Stomach (tissue), 9 donors: Measurements from ENCODE around the gene SESTD1. TPM values are rescaled to one million over a fixed set of nuclear protein-coding genes. Genes with fewer than 3 reads are reported as not detected.

ENCODE experiments used
- DNase-seq, 2 donors: peaks; one replicate each; pipeline versions ENCODE4 v3.0.0 to v3.0.0-alpha.2; 2013 to 2019
- H3K27ac ChIP-seq, 5 donors: fragments of 200-600 bp in 4 of 5; sonication (generic) in 4 of 5; one replicate each; pipeline ENCODE4 v1.5.1; 2013 to 2019; ENCODE audit warnings: mild to moderate bottlenecking in 1 of 5, moderate library complexity in 1 of 5
- H3K27me3 ChIP-seq, 3 donors: fragments of 200-600 bp; sonication (generic); one replicate each; pipeline ENCODE4 v1.5.1; 2017 to 2019; ENCODE audit warnings: mixed run types in 1 of 3
- H3K36me3 ChIP-seq, 4 donors: fragments of 200-600 bp; sonication (generic); 1 replicate in 3 of 4; 2 replicates in 1 of 4; pipeline ENCODE4 v1.5.1; 2016 to 2019
- H3K4me1 ChIP-seq, 4 donors: fragments of 200-600 bp; sonication (generic); one replicate each; pipeline ENCODE4 v1.5.1; 2016 to 2019
- H3K4me3 ChIP-seq, 4 donors: fragments of 200-600 bp; sonication (generic) in 3 of 4; one replicate each; pipeline ENCODE4 v1.5.1; 2016 to 2019; ENCODE audit warnings: mild to moderate bottlenecking in 1 of 4
- H3K9me3 ChIP-seq, 4 donors: fragments of 200-600 bp; sonication (generic); one replicate each; pipeline ENCODE4 v1.5.1; 2016 to 2019
- EP300 ChIP-seq: sonication (generic); formaldehyde crosslinking; IDR thresholded peaks from one replicate; pipeline ENCODE4 v1.6.1; 2017; ENCODE audit warnings: antibody characterized with exemption
- POLR2A ChIP-seq, 4 donors: fragments of 450-650 bp; IDR thresholded peaks; one replicate each; pipeline ENCODE4 v1.6.1; 2016; ENCODE audit warnings: antibody characterized with exemption in 4 of 4, control low read depth in 2 of 4, mild to moderate bottlenecking in 1 of 4, moderate library complexity in 1 of 4
- POLR2AphosphoS5 ChIP-seq, 3 donors: sonication (generic); formaldehyde crosslinking; IDR thresholded peaks; one replicate each; pipeline ENCODE4 v1.6.1; 2016; ENCODE audit warnings: antibody characterized with exemption in 3 of 3
- WGBS, 5 donors: extraction: QIAGEN DNeasy Blood & Tissue Kit in 3 of 5; methylation state at CpG; one replicate each; pipeline versions ENCODE4 v1.1.5 to v1.1.7; 2013 to 2018; 5-methylcytosine and 5-hydroxymethylcytosine counted together
- intact Hi-C: fragments of 100-400 bp; cut with DNase I; formaldehyde crosslinking; loops from one replicate; pipeline ENCODE4 v1.15.1; 2023; ENCODE audit warnings: low total_unique reads
- polyA plus RNA-seq, 3 donors: library from polyadenylated mRNA; stranded (reverse); fragments of 200-250 nt; gene quantifications; one replicate each; pipeline ENCODE4 v1.2.3, GENCODE V29; 2013
- total RNA-seq, 5 donors: library from RNA; depleted of rRNA; stranded (reverse); fragments of >200 nt; gene quantifications; one replicate each; pipeline versions ENCODE4 v1.1.0 to v1.2.3, GENCODE V29; 2014 to 2016
- TF ChIP-seq, protein P1 (sequence below), 7 experiments: fragments of 450-650 bp in 4 of 7; fragments of 200-600 bp in 3 of 7; sonication (generic) in 3 of 7; IDR thresholded peaks; one replicate each; pipeline ENCODE4 v1.5.1; 2016 to 2019; ENCODE audit warnings: antibody characterized with exemption in 7 of 7, control low read depth in 2 of 7, mild to moderate bottlenecking in 1 of 7
- donor health status: healthy with polysubstance abuse.
- donor health status: Bipolar disorder and iron deficiency.
- donor health status: healthy.

Gene SESTD1
- total and polyA plus RNA-seq, 8 donors = 7.4 to 159 (median 26.2) TPM

DNA sequence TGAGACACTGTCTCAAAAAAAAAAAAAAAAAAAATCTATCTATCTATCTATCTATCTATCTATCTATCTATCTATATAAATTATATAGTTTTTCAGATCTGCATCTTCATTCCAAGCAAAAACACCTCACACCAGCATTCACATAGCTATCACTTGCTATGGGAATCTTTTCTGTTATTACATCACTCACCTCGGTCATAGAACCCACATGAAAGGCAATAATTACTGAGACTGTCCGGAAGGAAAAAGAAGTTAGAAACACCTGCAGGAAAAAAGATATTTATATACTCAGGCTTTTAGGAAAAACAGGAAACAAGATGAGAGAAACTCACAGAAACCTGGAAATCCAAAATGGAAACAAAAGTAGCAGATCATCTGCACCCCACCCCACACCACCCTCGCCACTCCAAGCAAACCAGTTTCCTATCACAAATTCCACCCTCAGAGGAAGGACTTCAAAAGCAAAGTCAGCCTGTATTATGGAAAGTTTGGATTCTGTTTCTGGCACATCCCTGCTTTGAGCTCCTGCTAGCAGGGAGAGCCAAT is 192.7 kb downstream of the SESTD1 start:
- H3K27ac ChIP-seq = no peak overlapping the region
- 64 to 84% (median 71%) methylated on average over 3 of the region's 3 CpGs for WGBS, 5 donors
- H3K4me3 ChIP-seq = no peak overlapping the region
- intact Hi-C loops = no loop called here
- DNase-seq = no peak
- no peaks in the 10 kb centered on the region for H3K27me3 ChIP-seq
- H3K9me3 ChIP-seq = peaks cover 0 to 9% (median 3%) of the 10 kb centered on the region in 4 donors
- no peaks in the 10 kb centered on the region for H3K36me3 ChIP-seq
- peaks cover 0 to 12% (median 3%) of the 10 kb centered on the region in 4 donors for H3K4me1 ChIP-seq
- TF ChIP-seq POLR2AphosphoS5 (IDR thresholded peaks at IDR 0.05) (no peak), EP300 (no peak), POLR2A (IDR thresholded peaks at IDR 0.05) (no peak)
- TF ChIP-seq, protein P1, sequence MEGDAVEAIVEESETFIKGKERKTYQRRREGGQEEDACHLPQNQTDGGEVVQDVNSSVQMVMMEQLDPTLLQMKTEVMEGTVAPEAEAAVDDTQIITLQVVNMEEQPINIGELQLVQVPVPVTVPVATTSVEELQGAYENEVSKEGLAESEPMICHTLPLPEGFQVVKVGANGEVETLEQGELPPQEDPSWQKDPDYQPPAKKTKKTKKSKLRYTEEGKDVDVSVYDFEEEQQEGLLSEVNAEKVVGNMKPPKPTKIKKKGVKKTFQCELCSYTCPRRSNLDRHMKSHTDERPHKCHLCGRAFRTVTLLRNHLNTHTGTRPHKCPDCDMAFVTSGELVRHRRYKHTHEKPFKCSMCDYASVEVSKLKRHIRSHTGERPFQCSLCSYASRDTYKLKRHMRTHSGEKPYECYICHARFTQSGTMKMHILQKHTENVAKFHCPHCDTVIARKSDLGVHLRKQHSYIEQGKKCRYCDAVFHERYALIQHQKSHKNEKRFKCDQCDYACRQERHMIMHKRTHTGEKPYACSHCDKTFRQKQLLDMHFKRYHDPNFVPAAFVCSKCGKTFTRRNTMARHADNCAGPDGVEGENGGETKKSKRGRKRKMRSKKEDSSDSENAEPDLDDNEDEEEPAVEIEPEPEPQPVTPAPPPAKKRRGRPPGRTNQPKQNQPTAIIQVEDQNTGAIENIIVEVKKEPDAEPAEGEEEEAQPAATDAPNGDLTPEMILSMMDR (IDR thresholded peaks at IDR 0.05) = no peak

DNA sequence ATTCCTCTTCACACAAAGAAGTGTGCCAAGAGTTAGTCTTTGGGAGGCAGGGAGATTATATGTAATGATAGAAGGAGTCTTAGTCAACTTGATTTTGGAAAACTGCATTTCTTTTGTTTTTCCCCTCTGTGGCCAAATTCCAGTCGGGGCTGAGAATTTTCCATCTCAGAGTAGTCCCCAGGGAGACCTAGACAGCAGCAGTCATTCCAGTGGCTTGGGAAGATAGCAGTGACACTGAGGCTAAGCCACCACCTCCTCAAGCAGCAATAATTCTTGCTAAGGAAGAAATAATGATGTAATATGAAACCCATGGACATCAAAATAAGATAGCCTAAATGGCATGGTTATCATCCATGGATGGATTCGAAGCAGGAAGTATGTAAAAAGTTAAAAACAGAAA is 193.7 kb downstream of the SESTD1 start:
- WGBS, 5 donors = 70 to 89% (median 85%) methylated on average over 2 of the region's 2 CpGs
- Histone ChIP-seq H3K4me3 (no peak overlapping the region), H3K27ac (no peak overlapping the region), H3K4me1 (peaks cover 0 to 12% (median 3%) of the 10 kb centered on the region in 4 donors), H3K36me3 (no peaks in the 10 kb centered on the region), H3K27me3 (no peaks in the 10 kb centered on the region), H3K9me3 (peaks cover 0 to 6% (median 4%) of the 10 kb centered on the region in 4 donors)
- TF ChIP-seq, protein P1 (IDR thresholded peaks at IDR 0.05) = no peak
- TF ChIP-seq POLR2A (IDR thresholded peaks at IDR 0.05) (no peak), EP300 (no peak), POLR2AphosphoS5 (IDR thresholded peaks at IDR 0.05) (no peak)
- intact Hi-C loops = no loop called here
- no peak for DNase-seq

DNA sequence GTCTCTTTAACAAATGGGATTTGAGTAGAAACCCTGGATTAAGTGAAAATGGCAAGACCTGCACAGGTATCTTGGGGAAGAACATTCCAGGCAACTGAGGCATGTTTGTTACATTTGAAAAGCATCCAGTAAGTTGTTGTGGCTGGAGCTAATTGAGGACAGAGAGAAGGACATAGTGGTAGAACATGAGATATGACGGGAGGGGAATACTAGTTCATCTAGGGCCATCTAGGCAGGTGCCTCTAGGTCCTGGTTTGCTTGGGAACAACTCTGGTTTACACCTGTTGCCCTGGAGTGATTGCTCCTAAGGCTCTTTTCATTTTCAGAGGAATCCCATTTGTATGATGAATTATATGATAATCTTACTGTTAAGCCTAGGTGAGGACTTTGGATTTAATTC is 194.9 kb downstream of the SESTD1 start:
- no peaks in the 10 kb centered on the region for H3K27me3 ChIP-seq
- peaks cover 0 to 6% (median 3%) of the 10 kb centered on the region in 4 donors for H3K9me3 ChIP-seq
- 65 to 94% (median 88%) methylated on average over 1 of the region's 1 CpG for WGBS, 5 donors
- H3K36me3 ChIP-seq = no peaks in the 10 kb centered on the region
- no peak for DNase-seq
- no peak overlapping the region for H3K27ac ChIP-seq
- H3K4me1 ChIP-seq = peaks cover 0 to 12% (median 3%) of the 10 kb centered on the region in 4 donors
- H3K4me3 ChIP-seq = no peak overlapping the region
- intact Hi-C loops = no loop called here
- no peak for TF ChIP-seq POLR2A (IDR thresholded peaks at IDR 0.05)
- no peak for TF ChIP-seq POLR2AphosphoS5 (IDR thresholded peaks at IDR 0.05)
- TF ChIP-seq, protein P1 (IDR thresholded peaks at IDR 0.05) = no peak

DNA sequence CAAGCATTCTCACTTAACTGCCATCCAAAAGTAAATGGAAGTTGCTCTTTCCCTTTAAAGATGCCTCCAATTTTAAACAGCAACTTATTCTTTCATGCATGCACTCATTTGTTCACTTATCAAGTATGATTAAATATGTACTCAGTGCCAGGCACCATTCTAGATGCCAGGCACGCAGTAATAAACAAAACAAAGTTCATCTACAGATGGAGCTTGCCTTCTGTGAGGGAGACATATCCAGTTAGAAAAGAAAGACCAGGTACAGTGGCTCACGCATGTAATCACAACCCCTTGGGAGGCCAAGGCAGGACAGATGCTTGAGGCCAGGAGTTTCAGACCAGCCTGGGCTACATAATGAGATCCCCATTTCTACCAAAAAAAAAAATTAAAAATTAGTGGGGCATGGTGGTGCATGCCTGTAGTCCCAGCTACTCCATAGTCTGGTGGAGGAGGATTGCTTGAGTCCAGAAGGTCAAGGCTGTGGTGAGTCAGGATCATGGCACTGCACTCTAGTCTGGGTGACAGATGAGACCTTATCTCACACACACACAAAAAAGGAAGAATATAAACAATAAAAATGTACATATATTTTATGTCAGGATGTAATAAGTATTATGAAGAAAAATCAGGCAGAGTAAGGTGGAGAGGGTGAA is 195.5 kb downstream of the SESTD1 start:
- WGBS, 5 donors = 21 to 51% (median 34%) methylated on average over 2 of the region's 2 CpGs
- no peaks in the 10 kb centered on the region for H3K27me3 ChIP-seq
- H3K4me1 ChIP-seq = peaks cover 0 to 12% (median 3%) of the 10 kb centered on the region in 4 donors
- intact Hi-C loops = no loop called here
- no peak overlapping the region for H3K27ac ChIP-seq
- TF ChIP-seq, protein P1 (IDR thresholded peaks at IDR 0.05) = no peak
- no peak for TF ChIP-seq POLR2AphosphoS5 (IDR thresholded peaks at IDR 0.05)
- no peak for TF ChIP-seq POLR2A (IDR thresholded peaks at IDR 0.05)
- TF ChIP-seq EP300 = no peak
- H3K9me3 ChIP-seq = peaks cover 0 to 6% (median 3%) of the 10 kb centered on the region in 4 donors
- H3K4me3 ChIP-seq = no peak overlapping the region
- no peak for DNase-seq
- no peaks in the 10 kb centered on the region for H3K36me3 ChIP-seq
